ENCODE measurements around the gene NDUFB3.
A peak's percentile ranks its signal among the peaks of the same experiment; 100 is the strongest.
"Not testable (repeated sequence)": the region's sequence is repeated elsewhere in the genome, so short reads cannot be mapped to it uniquely, and the experiment has no call there.

NDUFB3 gene

DNA sequence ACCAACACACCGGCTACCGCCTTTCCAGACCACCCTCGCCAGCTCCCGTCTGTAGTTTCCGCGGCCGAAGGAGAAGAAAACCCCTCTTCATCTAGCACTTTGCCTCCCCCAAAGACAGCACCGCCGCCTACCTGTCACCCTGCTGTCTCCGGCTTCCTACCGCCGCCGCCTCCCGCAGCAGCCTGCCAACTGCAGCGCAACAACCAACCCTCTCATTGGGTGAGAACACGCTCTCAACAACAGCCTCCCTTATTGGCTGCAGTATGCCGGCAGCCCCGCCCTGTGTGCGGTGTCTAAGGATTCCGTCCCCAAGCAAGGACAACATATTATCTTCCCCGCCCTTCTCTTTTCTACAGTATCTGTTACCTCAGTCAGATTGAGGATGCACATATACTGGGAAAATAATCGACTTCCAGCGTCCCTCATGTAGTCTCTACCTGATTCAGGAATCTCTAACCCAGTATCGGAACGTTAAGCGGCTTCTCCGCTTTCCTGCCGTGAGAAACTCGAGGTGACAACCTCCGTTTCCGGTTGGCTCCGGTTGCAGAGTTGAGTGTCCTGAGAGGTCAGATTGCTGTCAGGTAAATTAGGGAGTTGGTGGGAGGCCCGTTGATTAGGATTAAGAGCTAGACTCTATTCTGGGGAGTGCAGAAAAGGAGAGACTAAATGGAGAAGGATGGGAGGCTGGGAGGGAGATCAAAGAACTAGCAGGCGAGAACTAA lies at the start of gene NDUFB3, which contains the start of gene HYCC2:
Gene NDUFB3 (plus strand): TSS at position 523 of the 722 bp plus-strand sequence. CDS start 6,882 bp downstream, outside the sequence.
Gene HYCC2 (minus strand): TSS at position 193 of the 722 bp plus-strand sequence. CDS start 47,662 bp downstream, outside the sequence.
- DNase-seq (ENCODE audit: low read depth in 1 of 2, low spot score in 1 of 2): peak; percentile 80 to 86

DNA sequence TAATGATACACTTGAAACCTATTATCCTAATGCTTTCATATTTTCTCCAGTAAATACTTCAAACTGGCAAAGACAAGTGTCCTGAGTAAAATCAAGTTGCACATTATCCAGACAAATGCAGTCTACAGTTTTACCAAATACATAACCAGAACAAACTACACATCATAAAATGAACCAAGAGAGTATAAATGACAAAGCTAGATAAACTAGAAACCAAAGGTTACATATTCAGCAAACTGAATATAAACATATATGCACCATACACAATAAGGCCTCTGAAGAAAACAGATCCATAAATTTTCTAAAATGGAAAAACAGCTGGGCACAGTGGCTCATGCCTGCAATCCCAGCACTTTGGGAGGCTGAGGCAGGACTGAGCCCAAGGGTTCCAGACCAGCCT lies 47.3 kb upstream of the NDUFB3 start:
- DNase-seq (ENCODE audit: low read depth in 1 of 2, low spot score in 1 of 2): no peak

DNA sequence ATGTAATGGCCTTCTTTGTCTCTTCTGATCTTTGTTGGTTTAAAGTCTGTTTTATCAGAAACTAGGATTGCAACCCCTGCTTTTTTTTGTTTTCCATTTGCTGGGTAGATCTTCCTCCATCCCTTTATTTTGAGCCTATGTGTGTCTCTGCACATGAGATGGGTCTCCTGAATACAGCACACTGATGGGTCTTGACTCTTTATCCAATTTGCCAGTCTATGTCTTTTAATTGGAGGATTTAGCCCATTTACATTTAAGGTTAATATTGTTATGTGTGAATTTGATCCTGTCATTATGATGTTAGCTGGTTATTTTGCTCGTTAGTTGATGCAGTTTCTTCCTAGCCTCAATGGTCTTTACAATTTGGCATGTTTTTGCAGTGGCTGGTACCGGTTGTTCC lies 37.4 kb upstream of the NDUFB3 start:
- not testable (repeated sequence) for DNase-seq (ENCODE audit: low read depth in 1 of 2, low spot score in 1 of 2)

DNA sequence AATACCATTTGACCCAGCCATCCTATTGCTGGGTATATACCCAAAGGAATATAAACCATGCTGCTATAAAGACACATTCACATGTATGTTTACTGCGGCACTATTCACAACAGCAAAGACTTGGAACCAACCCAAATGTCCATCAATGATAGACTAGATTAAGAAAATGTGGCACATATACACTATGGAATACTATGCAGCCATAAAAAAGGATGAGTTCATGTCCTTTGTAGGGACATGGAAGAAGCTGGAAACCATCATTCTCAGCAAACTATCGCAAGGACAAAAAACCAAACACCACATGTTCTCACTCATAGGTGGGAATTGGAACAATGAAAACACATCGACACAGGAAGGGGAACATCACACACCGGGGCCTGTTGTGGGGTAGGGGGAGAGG lies 33.4 kb upstream of the NDUFB3 start:
- not testable (repeated sequence) for DNase-seq (ENCODE audit: low read depth in 1 of 2, low spot score in 1 of 2)

DNA sequence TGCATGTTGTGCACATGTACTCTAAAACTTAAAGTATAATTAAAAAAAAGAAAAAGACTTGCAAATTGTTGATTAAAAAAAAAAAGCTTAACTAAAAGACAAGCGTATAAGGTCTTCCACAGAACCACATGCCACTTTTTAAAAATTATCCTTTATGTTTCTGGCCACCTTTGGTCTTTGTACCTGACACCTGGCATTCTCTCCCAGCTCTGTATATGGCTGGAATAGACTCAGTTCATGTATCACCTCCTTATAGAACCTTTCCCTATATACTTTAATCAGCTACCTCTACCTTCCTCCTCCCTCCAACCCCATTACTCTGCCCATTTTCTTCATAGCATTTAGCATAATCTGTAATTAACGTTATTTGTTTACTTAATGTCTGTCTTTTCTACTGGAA lies 32.9 kb upstream of the NDUFB3 start:
- DNase-seq (ENCODE audit: low read depth in 1 of 2, low spot score in 1 of 2): no peak

DNA sequence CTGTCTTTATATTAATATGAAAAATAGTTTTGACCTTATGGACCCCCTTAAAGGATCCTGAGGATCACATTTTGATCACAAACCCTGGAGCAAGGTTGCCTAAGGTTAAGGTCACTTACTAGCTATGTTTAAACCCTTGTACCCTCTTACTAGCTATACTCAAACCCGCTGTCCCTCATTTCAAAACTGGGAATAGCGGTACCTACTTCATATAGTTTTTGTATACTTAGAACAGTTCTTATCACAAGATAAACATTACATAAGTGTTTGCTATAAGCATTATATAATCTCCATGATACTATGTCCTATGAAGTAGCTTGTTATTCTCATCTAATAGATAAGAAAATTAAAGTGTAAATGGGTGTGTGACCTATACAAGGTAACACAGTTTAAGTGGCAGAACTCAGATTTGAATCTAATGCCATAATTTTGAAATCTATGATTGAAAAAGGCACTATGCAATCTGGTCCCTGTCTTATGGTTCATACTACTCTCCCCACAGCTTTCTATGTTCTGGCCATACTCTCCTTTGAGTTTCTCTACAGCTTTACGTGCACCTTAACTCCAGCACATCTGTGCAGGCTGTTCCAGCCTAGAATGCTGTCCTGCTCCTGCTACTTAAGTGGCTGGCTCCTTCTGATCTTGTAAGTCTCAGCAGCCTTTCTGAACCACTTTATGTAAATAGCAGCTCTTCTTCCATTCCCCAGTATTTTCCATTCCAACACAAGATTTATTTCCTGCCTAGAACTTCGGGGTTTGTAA lies 30.8 kb upstream of the NDUFB3 start:
- no peak for DNase-seq (ENCODE audit: low read depth in 1 of 2, low spot score in 1 of 2)

DNA sequence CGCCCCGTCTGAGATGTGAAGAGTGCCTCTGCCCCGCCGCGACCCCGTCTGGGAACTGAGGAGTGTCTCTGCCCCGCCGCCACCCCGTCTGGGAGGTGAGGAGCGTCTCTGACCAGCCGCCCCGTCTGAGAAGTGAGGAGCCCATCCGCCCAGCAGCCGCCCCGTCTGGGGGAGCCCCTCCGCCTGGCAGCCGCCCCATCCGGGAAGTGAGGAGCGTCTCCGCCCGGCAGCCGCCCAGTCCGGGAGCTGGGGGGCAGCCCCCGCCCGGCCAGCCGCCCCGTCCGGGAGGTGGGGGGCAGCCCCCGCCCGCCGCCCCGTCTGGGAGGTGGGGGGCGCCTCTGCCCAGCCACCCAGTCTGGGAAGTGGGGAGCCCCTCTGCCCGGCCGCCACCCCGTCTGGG lies 29.4 kb upstream of the NDUFB3 start:
- not testable (repeated sequence) for DNase-seq (ENCODE audit: low read depth in 1 of 2, low spot score in 1 of 2)

DNA sequence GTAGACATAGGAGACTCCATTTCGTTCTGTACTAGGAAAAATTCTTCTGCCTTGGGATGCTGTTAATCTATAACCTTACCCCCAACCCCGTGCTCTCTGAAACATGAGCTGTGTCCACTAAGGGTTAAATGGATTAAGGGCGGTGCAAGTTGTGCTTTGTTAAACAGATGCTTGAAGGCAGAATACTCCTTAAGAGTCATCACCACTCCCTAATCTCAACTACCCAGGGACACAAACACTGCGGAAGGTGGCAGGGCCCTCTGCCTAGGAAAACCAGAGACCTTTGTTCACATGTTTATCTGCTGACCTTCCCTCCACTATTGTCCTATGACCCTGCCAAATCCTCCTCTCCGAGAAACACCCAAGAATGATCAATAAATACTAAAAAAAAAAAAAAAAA lies 28.8 kb upstream of the NDUFB3 start:
- DNase-seq (ENCODE audit: low read depth in 1 of 2, low spot score in 1 of 2): not testable (repeated sequence)

DNA sequence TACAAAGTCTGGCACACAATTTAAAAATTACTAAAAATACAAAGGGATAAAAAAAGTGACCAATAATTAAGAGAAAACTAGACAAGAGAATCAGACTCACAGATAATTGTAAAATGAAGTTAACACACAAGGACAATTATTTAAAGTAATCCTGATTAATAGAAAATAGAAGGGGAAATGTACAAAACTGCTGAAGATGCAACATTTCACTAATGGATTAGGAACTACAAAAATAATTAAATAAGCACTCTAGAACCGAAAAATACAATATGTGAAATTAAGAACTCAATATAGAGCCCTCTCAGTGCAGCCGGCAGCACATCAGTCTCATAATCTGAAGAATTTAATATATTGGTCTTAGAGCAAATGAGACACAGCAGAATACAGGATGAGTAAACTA lies 24.9 kb upstream of the NDUFB3 start:
- DNase-seq (ENCODE audit: low read depth in 1 of 2, low spot score in 1 of 2): no peak

DNA sequence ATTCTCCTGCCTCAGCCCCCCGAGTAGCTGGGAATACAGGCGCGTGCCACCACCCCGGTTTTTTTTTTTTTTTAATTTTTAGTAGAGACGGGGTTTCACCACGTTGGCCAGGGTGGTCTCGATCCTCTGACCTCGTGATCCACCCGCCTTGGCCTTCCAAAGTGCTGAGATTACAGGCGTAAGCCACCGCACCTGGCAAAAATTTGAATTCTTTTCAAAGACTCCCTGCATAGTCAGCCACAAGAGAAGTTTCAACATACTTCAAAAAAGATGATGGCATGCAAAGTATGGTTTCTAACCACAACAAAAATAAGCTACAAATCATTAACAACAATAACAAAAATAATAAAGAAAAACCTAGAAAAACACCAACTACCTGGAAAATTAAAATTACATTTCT lies 22.3 kb upstream of the NDUFB3 start:
- no peak for DNase-seq (ENCODE audit: low read depth in 1 of 2, low spot score in 1 of 2)

DNA sequence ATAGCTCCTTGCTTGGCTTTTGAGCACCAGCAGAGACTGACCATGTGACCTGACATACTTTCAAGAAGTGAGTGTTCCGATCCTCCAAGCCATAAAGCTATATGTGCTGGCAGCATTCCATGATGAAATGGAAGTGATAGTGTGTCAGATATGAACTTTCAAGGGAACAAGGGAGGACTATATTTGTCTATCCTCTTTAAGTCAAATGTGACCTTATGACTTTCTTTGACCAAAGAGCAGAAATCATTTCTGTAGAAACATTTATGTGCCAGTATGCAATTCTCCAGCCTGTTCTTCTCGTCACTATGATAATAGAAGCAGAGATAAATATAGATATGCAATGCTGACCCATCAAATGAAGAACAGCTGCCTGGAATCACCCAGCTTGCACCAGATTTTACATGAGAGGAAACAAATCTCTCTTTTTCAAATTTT lies 14.7 kb upstream of the NDUFB3 start:
- DNase-seq (ENCODE audit: low read depth in 1 of 2, low spot score in 1 of 2): no peak

DNA sequence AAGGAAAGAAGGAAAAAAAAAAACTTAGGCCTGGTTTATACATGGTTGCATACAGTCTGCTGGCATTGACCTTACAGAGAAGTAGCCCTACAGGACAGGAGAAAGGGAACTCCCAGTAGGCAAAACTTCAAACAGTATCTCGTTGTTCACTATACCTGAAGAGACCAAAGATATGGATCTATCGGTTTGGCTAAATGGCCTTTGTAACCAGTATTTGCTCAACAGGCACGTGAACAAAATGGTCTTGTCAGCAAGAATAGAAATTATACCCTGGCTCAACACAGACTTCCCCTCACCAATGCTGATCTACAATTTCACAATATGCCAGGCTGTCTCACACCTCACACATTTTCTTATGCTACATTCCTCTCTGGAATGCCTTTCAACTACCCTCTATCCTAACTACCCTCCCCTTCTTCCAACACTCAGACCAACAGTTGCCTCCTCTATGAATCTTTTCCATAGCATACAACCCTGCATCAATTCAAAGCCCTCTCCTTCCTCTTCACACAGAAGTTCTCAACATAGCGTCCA lies 14.0 kb upstream of the NDUFB3 start:
- no peak for DNase-seq (ENCODE audit: low read depth in 1 of 2, low spot score in 1 of 2)

DNA sequence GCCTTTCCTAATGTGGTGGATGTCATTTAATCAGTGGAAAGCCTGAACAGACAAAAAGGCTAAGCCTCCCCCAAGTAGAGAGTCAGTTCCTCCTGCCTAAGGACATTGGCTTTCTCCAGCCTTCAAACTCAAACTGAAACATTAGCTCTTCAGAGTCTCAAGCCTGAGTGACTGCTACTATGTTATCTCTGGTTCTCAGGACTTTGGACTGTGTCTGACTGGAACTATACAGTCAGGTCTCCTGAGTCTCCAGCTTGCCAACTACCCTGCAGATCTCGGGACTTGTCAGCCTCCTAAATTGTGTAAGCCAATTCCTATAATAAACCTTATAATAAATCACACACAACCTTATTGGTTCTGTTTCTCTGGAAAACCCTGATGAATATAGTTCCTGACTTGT lies 12.9 kb upstream of the NDUFB3 start:
- DNase-seq (ENCODE audit: low read depth in 1 of 2, low spot score in 1 of 2): no peak

DNA sequence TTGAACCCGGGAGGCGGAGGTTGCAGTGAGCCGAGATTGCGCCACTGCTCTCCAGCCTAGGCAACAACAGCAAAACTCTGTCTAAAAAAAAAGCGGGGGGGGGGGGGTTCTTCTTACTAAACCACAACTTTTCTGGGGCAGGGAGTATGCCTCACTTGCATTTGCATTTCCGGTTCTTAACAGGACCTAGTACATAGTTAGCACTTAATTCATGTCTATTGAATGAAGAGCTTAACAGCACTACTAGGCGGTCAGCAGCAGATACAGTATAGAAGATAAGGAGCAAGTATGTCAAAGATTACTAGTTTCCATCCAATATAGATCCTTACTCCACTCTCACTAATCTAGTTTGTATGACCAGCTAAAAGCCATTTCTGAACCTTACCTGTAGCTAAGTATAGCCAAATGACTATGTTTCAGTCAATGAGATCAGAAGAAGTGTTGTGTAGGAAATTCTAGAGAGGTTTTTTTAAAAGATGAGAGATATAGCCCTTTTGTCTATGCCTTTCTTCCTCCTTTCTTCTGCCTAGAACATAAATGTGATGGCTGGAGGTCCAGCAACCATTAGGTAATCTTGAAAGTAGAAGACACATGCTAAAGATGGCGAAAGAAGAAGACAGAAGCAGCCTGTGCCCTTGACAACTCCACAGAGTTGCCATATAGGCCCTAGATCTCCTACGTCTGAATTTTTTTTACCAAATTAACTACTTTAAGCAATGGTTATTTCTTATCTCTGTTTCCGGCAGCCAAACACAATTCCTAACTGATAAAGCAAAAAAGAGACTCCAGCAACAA lies 11.6 kb upstream of the NDUFB3 start:
- no peak for DNase-seq (ENCODE audit: low read depth in 1 of 2, low spot score in 1 of 2)

DNA sequence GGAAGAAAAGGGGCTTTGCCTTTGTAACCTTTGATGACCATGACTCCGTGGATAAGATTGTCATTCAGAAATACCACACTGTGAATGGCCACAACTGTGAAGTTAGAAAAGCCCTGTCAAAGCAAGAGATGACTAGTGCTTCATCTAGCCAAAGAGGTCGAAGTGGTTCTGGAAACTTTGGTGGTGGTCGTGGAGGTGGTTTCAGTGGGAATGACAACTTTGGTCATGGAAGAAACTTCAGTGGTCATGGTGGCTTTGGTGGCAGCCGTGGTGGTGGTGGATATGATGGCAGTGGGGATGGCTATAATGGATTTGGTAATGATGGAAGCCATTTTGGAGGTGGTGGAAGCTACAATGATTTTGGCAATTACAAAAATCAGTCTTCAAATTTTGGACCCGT lies 8.3 kb upstream of the NDUFB3 start:
- not testable (repeated sequence) for DNase-seq (ENCODE audit: low read depth in 1 of 2, low spot score in 1 of 2)

DNA sequence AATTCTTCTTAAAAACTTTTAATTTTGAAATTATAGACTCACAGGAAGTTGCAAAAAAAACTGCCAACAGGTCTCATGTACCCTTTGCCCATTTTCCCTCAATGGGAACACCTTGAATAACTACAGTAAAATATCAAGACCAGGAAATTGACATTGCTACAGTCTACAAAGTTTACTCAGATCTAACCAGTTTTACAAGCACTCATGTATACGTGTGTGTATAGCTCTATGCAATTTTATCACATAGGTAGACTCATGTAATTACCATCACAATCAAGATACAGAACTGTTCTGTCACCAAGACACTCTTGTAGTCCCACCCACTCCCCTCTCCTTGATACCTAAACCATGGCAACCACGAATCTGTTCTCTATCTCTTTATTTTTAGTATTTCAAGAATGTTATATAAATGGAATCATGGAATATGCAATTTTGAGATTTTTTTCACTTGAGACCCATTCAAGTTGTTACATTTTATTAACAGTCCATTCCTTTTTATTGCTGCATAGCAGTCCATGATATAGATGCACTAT lies 6.9 kb upstream of the NDUFB3 start:
- DNase-seq (ENCODE audit: low read depth in 1 of 2, low spot score in 1 of 2): no peak

DNA sequence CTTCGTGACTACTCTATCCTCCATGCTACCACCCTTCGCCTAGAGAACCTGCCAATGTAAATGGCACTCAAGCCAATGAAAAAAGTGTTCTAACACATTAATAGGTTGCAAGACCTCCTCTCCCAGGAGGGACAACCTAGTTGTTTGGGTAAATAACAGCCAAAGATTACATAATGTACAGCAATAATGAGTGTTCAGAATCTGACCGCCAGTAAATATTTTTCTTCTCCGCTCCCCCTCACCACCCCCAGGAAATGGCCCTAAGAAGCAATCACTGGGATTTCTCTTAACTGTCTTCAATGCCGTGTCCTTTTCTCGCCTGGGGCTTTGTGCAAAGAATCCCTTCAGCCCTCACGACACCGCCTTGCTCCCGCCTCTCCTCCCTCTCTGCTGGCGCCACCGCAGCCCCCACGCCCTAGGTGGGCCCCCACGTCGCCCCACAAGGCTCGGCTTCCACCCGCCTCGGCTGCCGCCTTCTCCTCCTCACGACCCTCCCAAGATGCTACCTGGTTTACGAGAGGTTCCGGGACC lies 788 bp upstream of the NDUFB3 start:
- DNase-seq (ENCODE audit: low read depth in 1 of 2, low spot score in 1 of 2): no peak

DNA sequence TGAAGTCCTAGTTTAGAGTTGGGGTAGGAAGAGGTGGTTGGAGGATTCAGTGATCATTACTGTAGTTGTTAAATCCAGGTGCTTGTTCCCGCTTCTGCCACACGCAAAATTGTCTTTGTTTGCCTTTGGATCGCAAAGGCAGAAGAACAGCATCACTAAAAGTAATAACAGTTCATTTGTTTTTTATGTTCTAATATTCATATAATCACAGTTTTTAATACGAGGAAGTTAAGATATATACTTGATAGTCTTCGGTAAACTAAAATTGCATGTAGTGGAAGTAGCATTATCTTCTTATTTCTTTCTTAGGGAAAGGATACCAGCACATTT lies 365 bp downstream of the NDUFB3 start:
- DNase-seq (ENCODE audit: low read depth in 1 of 2, low spot score in 1 of 2): no peak

DNA sequence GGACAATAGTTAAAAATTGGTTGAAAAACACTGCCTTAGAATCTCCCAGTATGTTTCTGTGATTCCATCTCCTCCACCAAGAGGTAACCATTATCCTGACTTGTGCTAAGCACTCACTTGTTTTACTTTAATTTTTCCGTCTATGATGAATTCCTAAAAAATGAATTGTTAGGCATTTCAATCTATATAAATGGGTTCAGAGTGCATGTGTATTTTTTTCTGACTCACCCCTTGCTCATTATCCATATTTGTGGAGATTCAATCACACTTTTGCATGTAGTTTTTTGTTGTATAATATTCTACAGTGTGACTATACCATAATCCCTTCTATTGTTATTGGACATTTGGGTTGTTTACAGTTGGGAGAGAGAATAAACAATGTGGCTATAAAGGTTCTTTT lies 1.3 kb downstream of the NDUFB3 start:
- DNase-seq (ENCODE audit: low read depth in 1 of 2, low spot score in 1 of 2): no peak

DNA sequence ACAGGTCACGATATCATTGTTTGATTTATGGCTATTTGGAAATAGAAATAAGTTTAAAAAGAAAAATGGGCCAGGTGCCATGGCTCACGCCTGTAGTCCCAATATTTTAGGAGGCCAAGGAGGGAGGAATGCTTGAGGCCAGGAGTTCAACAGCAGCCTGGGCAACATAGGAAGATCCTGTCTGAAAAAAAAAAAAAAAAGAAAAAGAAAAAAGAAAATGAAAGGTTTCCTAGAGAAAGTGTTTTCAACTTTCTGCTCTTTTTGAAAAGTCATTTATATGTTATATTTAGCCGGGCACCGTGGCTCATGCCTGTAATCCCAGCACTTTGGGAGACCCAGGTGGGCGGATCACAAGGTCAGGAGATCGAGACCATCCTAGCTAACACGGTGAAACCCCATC lies 3.2 kb downstream of the NDUFB3 start:
- no peak for DNase-seq (ENCODE audit: low read depth in 1 of 2, low spot score in 1 of 2)

DNA sequence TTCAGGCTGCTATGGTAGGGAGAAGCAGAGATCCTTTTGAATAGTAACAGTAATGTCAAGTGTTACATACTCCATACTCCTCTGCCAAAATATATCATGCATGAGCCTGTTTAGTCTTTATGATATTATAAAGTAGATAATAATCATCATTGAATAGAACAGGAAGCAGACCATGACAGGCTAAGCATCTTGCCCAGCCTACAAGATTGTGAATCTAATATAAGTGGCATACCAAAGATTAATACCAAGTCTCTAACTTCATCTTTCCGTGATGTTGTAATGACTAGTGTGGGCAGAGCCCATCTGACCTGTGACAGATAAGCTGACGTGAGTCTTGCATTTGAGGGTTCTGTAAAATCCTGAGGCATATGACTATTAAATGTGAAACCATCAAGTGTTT lies 13.1 kb downstream of the NDUFB3 start:
- no peak for DNase-seq (ENCODE audit: low read depth in 1 of 2, low spot score in 1 of 2)

Measured in activated T-helper 1 cell treated with anti-CD3 and anti-CD28 coated beads, Interleukin-2, amount 50 U/mL, for 16 hours (primary cell).